Activated naive CD4-positive, alpha-beta T cell treated with anti-CD3 and anti-CD28 coated beads, Interleukin-2, amount 50 U/mL, for 72 hours (primary cell): Measurements from ENCODE around the gene RPGRIP1L. TPM values are rescaled to one million over a fixed set of nuclear protein-coding genes. Genes with fewer than 3 reads are reported as not detected.

ENCODE experiments used
- ATAC-seq, 2 donors: fragments of 150-1000 bp; cut with Tn5 transposase; 2 replicates each; pipeline ENCODE4 v1.10.0; 2021; ENCODE audit warnings: mild to moderate bottlenecking in 2 of 2, moderate library complexity in 2 of 2
- DNase-seq, 2 donors: peaks; one replicate each; pipeline ENCODE4 v3.0.0; 2021 to 2022; ENCODE audit warnings: low spot score in 2 of 2
- H3K27ac Mint-ChIP-seq, 2 donors: one replicate each; pipeline ENCODE4 v1.8.0; 2022; ENCODE audit warnings: mild to moderate bottlenecking in 2 of 2, mixed read lengths in 2 of 2
- H3K36me3 Mint-ChIP-seq, 2 donors: one replicate each; pipeline ENCODE4 v1.8.0; 2022; ENCODE audit warnings: mixed read lengths in 2 of 2
- H3K9me3 Mint-ChIP-seq, 2 donors: one replicate each; pipeline ENCODE4 v1.8.0; 2022; ENCODE audit warnings: mixed read lengths in 2 of 2
- total RNA-seq, 2 donors: library from RNA; stranded (reverse); gene quantifications; one replicate each; pipeline ENCODE4 v1.2.3, GENCODE V29; 2022

The RPGRIP1L gene
- total RNA-seq, 2 donors from 2014 or later: 6.3 to 7.3 TPM

GRCh38 chr16:53561101-53561888 is 142.4 kb downstream of the RPGRIP1L start:
- no peak for ATAC-seq
- no peak overlapping the region for H3K27ac Mint-ChIP-seq
- DNase-seq: no peak
- H3K9me3 Mint-ChIP-seq: no peaks in the 10 kb centered on the region
- H3K36me3 Mint-ChIP-seq: no peaks in the 10 kb centered on the region

- Mint-ChIP-seq H3K36me3 (no peaks in the 10 kb centered on the region), H3K27ac (no peak overlapping the region), H3K9me3 (no peaks in the 10 kb centered on the region)
- no peak for DNase-seq
- ATAC-seq: no peak
These were observed 144.2 kb downstream of the RPGRIP1L start for GRCh38 chr16:53559270-53559951.

GRCh38 chr16:53558710-53559109 is 144.9 kb downstream of the RPGRIP1L start:
- ATAC-seq (no peak), DNase-seq (no peak)
- Mint-ChIP-seq H3K9me3 (no peaks in the 10 kb centered on the region), H3K36me3 (no peaks in the 10 kb centered on the region), H3K27ac (no peak overlapping the region)

GRCh38 chr16:53556521-53556920 is 147.1 kb downstream of the RPGRIP1L start:
- H3K27ac Mint-ChIP-seq: no peak overlapping the region
- no peaks in the 10 kb centered on the region for H3K36me3 Mint-ChIP-seq
- H3K9me3 Mint-ChIP-seq: no peaks in the 10 kb centered on the region
- DNase-seq (no peak), ATAC-seq (no peak)

- DNase-seq (peak in 1 of 2 donors; percentile 41), ATAC-seq (peak; percentile 61 to 82)
- peak overlapping the region in 1 of 2 donors; percentile 6 for H3K27ac Mint-ChIP-seq
These were observed 153.5 kb downstream of the RPGRIP1L start for GRCh38 chr16:53549970-53550690.

More at GRCh38 chr16:53549970-53550690, 153.5 kb downstream of the RPGRIP1L start:
- H3K9me3 Mint-ChIP-seq: no peaks in the 10 kb centered on the region
- H3K36me3 Mint-ChIP-seq: no peaks in the 10 kb centered on the region

Other genes starting within 250 kb of the RPGRIP1L start
- gene AKTIP, start 200.7 kb downstream of the RPGRIP1L start, total RNA-seq: 10 to 100 TPM; 21.6 to 38.1 TPM
- gene FTO, start 297 bp upstream of the RPGRIP1L start, total RNA-seq: 10 to 100 TPM; 57.5 to 63.1 TPM